ENCODE results near the gene SEC61B.

Gene SEC61B

GRCh38 chr9:99221621-99222415, at the start of gene SEC61B, which contains the start of gene ALG2:
TSS of gene SEC61B (plus strand) at chr9:99222282. CDS start at chr9:99222364, 82 bp downstream.
TSS of gene ALG2 (minus strand) at chr9:99221942. CDS start at chr9:99221894, 48 bp downstream.
- peak; percentile 87 for DNase-seq (ENCODE audit: low read depth, low spot score)

- no peak for DNase-seq (ENCODE audit: low read depth, low spot score)
These were observed 48.2 kb upstream of the SEC61B start for GRCh38 chr9:99173570-99174504.

GRCh38 chr9:99176527-99177013, 45.5 kb upstream of the SEC61B start:
- no peak for DNase-seq (ENCODE audit: low read depth, low spot score)

- DNase-seq (ENCODE audit: low read depth, low spot score): no peak
These were observed 44.3 kb upstream of the SEC61B start for GRCh38 chr9:99177576-99178366.

GRCh38 chr9:99178912-99179872, 42.9 kb upstream of the SEC61B start:
- no peak for DNase-seq (ENCODE audit: low read depth, low spot score)

GRCh38 chr9:99180199-99180598, 41.9 kb upstream of the SEC61B start:
- DNase-seq (ENCODE audit: low read depth, low spot score): no peak

GRCh38 chr9:99180662-99181061, 41.4 kb upstream of the SEC61B start:
- no peak for DNase-seq (ENCODE audit: low read depth, low spot score)

- no peak for DNase-seq (ENCODE audit: low read depth, low spot score)
These were observed 40.9 kb upstream of the SEC61B start for GRCh38 chr9:99181206-99181605.

GRCh38 chr9:99181621-99182020, 40.5 kb upstream of the SEC61B start:
- DNase-seq (ENCODE audit: low read depth, low spot score): no peak

- DNase-seq (ENCODE audit: low read depth, low spot score): no peak
These were observed 39.7 kb upstream of the SEC61B start for GRCh38 chr9:99182356-99182755.

- no peak for DNase-seq (ENCODE audit: low read depth, low spot score)
These were observed 38.5 kb upstream of the SEC61B start for GRCh38 chr9:99183616-99184015.

- DNase-seq (ENCODE audit: low read depth, low spot score): no peak
These were observed 38.0 kb upstream of the SEC61B start for GRCh38 chr9:99184110-99184474.

GRCh38 chr9:99184475-99185347, 37.4 kb upstream of the SEC61B start:
- peak; percentile 82 for DNase-seq (ENCODE audit: low read depth, low spot score)

GRCh38 chr9:99185348-99185632, 36.8 kb upstream of the SEC61B start:
- no peak for DNase-seq (ENCODE audit: low read depth, low spot score)

GRCh38 chr9:99185934-99186333, 36.1 kb upstream of the SEC61B start:
- no peak for DNase-seq (ENCODE audit: low read depth, low spot score)

- no peak for DNase-seq (ENCODE audit: low read depth, low spot score)
These were observed 34.8 kb upstream of the SEC61B start for GRCh38 chr9:99187311-99187710.

- DNase-seq (ENCODE audit: low read depth, low spot score): no peak
These were observed 32.9 kb upstream of the SEC61B start for GRCh38 chr9:99189186-99189585.

- DNase-seq (ENCODE audit: low read depth, low spot score): no peak
These were observed 32.0 kb upstream of the SEC61B start for GRCh38 chr9:99189887-99190596.

Data from smooth muscle cell of the brain vasculature (primary cell).